Measurements from ENCODE around the gene IPO5.
A peak's percentile ranks its signal among the peaks of the same experiment; 100 is the strongest.
"Not testable (repeated sequence)": the region's sequence is repeated elsewhere in the genome, so short reads cannot be mapped to it uniquely, and the experiment has no call there.

IPO5 gene

DNA sequence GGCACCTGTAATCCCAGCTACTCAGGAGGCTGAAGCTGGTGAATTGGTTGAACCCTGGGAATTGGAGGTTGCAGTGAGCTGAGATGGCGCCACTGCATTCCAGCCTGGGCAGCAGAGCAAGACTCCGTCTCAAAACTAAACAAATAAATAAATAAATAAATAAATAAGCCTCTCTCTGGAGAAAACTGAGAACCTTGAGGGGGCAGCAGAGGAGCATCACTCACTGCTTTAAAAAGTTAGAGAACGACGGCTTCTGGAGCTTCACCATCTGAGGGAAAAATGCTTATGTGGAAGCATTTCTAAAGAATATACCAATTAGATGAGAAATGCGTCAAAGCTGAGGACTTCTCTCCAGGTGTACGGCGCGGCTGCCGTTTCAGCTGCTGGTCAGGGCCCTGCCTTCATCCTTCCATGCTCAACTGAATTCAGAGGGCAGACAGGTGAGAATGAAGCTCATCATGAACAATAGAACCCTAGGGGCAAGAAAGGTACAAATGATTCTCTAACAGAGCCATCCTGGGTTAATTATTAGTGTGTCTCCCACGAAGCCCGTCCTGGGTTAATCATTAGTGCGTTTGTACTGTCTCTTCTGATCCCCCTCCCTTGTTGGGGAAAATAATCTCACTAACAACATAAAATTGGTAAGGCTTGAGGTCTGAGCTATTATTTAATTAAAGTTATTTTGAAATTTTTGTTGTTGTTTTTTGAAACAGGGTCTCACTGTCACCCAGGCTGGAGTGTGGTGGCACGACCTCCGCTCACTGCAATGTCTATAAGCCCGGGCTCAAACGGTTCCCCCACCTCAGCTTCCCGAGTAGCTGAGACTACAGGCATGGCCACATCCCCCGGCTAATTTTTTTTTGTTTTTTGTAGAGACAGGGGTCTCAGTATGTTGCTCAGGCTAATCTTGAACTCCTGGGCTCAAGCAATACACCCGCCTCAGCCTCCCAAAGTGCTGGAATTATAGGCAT lies 80.1 kb downstream of the IPO5 start:
- H3F3A ChIP-seq (ENCODE audit: insufficient read depth, low read length): no peaks in the 10 kb centered on the region
- no peak overlapping the region for H3K27ac ChIP-seq (ENCODE audit: low read depth, low read length, poor library complexity, severe bottlenecking)
- no peaks in the 10 kb centered on the region for H3K9me3 ChIP-seq (ENCODE audit: low read length)
- H3K79me2 ChIP-seq (ENCODE audit: insufficient read depth, low read length): no peaks in the 10 kb centered on the region
- no peak overlapping the region for H2AFZ ChIP-seq (ENCODE audit: low read length)
- H3K27me3 ChIP-seq (ENCODE audit: insufficient read depth, low read length): peaks cover 5% of the 10 kb centered on the region; the same call in 1 of the 2 replicates
- no peaks in the 10 kb centered on the region for H3K36me3 ChIP-seq (ENCODE audit: insufficient read depth, low read length)
- no peaks in the 10 kb centered on the region for H3K9me2 ChIP-seq (ENCODE audit: low read depth, low read length)
- H3K4me3 ChIP-seq (ENCODE audit: low read depth, low read length, poor library complexity, severe bottlenecking): no peak overlapping the region
- H3K4me1 ChIP-seq (ENCODE audit: insufficient read depth, low read length, severe bottlenecking): no peaks in the 10 kb centered on the region
- TF ChIP-seq EZH2 (IDR thresholded peaks at IDR 0.05; ENCODE audit: borderline replicate concordance, low read length): no peak
- TF ChIP-seq, protein P1, sequence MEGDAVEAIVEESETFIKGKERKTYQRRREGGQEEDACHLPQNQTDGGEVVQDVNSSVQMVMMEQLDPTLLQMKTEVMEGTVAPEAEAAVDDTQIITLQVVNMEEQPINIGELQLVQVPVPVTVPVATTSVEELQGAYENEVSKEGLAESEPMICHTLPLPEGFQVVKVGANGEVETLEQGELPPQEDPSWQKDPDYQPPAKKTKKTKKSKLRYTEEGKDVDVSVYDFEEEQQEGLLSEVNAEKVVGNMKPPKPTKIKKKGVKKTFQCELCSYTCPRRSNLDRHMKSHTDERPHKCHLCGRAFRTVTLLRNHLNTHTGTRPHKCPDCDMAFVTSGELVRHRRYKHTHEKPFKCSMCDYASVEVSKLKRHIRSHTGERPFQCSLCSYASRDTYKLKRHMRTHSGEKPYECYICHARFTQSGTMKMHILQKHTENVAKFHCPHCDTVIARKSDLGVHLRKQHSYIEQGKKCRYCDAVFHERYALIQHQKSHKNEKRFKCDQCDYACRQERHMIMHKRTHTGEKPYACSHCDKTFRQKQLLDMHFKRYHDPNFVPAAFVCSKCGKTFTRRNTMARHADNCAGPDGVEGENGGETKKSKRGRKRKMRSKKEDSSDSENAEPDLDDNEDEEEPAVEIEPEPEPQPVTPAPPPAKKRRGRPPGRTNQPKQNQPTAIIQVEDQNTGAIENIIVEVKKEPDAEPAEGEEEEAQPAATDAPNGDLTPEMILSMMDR (IDR thresholded peaks at IDR 0.05; ENCODE audit: low read length): peak; percentile 27; the same call in 1 of the 2 replicates
- H4K20me1 ChIP-seq (ENCODE audit: insufficient read depth, low read length): no peaks in the 10 kb centered on the region
- H3K4me2 ChIP-seq (ENCODE audit: low read length): no peak overlapping the region
- no peak overlapping the region for H3K9ac ChIP-seq (ENCODE audit: low read length)

DNA sequence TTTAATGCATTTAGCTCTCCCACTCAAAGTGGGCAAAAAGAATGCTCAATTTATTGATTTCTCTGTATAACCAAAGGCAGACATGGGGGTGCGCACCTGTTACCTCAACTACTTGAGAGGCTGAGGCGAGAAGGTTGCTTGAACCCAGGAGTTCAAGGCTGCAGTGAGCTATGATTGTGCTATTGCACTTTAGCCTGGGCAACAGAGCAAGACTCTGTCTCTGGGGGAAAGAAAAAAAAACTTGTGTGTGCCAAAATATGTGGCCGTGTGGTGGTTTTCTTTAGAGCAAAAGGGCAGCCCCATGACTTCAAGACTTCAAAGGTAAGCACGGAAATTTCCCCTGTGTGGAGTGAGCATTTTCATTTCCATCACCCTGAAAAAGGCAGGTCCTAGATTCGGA lies 81.9 kb downstream of the IPO5 start:
- Histone ChIP-seq H3K4me1 (ENCODE audit: insufficient read depth, low read length, severe bottlenecking) (no peaks in the 10 kb centered on the region), H4K20me1 (ENCODE audit: insufficient read depth, low read length) (no peaks in the 10 kb centered on the region), H3K36me3 (ENCODE audit: insufficient read depth, low read length) (no peaks in the 10 kb centered on the region), H2AFZ (ENCODE audit: low read length) (no peak overlapping the region), H3K9me2 (ENCODE audit: low read depth, low read length) (no peaks in the 10 kb centered on the region), H3K4me2 (ENCODE audit: low read length) (no peak overlapping the region), H3K79me2 (ENCODE audit: insufficient read depth, low read length) (no peaks in the 10 kb centered on the region), H3K27me3 (ENCODE audit: insufficient read depth, low read length) (peaks cover 5% of the 10 kb centered on the region; the same call in 1 of the 2 replicates), H3K9ac (ENCODE audit: low read length) (no peak overlapping the region), H3F3A (ENCODE audit: insufficient read depth, low read length) (no peaks in the 10 kb centered on the region), H3K4me3 (ENCODE audit: low read depth, low read length, poor library complexity, severe bottlenecking) (no peak overlapping the region), H3K27ac (ENCODE audit: low read depth, low read length, poor library complexity, severe bottlenecking) (no peak overlapping the region), H3K9me3 (ENCODE audit: low read length) (no peaks in the 10 kb centered on the region)
- TF ChIP-seq EZH2 (IDR thresholded peaks at IDR 0.05; ENCODE audit: borderline replicate concordance, low read length): no peak
- TF ChIP-seq, protein P1 (IDR thresholded peaks at IDR 0.05; ENCODE audit: low read length): no peak

DNA sequence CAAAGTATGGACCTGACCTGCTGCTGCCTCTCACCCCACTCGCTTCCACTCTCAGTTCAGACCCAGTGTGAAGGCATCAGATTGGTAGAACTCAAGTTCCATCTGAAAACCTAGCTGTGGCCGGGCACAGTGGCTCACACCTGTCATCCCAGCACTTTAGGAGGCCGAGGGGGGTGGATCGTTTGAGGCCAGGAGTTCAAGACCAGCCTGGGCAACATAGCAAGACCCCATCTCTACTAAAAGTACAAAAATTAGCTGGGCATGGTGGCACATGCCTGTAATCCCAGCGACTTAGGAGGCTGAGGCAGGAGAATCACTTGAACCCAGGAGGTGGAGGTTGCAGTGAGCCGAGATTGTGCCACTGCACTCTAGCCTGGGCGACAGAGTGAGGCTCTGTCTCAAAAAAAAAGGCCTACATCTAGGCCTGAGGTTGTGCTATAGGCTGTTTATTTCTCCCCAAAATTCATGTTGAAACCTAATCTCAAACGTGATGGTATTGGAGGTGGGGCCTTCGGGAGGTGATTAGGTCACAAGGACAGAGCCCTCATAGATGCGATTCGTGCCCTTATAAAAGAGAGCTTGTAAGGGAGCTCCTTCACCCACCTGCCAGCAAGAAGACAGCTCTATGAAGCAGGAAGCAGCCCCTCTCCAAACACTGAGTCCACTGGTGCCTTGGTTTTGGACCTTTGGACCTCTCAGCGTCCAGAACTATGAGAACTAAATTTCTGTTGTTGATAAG lies 83.3 kb downstream of the IPO5 start:
- H3K4me3 ChIP-seq (ENCODE audit: low read depth, low read length, poor library complexity, severe bottlenecking); H2AFZ ChIP-seq (ENCODE audit: low read length): not testable (repeated sequence)

More for the DNA sequence above, 83.3 kb downstream of the IPO5 start:
- not testable (repeated sequence) for H3K79me2 ChIP-seq (ENCODE audit: insufficient read depth, low read length); H3K9ac ChIP-seq (ENCODE audit: low read length); H3F3A ChIP-seq (ENCODE audit: insufficient read depth, low read length); H3K9me2 ChIP-seq (ENCODE audit: low read depth, low read length); H3K27me3 ChIP-seq (ENCODE audit: insufficient read depth, low read length); H3K9me3 ChIP-seq (ENCODE audit: low read length); H3K27ac ChIP-seq (ENCODE audit: low read depth, low read length, poor library complexity, severe bottlenecking); H4K20me1 ChIP-seq (ENCODE audit: insufficient read depth, low read length); H3K4me1 ChIP-seq (ENCODE audit: insufficient read depth, low read length, severe bottlenecking); H3K4me2 ChIP-seq (ENCODE audit: low read length); H3K36me3 ChIP-seq (ENCODE audit: insufficient read depth, low read length)
